Naive thymus-derived CD4-positive, alpha-beta T cell (primary cell): ENCODE results near the gene ARAF. TPM values are rescaled to one million over a fixed set of nuclear protein-coding genes. Genes with fewer than 3 reads are reported as not detected.
A peak's percentile ranks its signal among the peaks of the same experiment; 100 is the strongest.

ENCODE experiments used
- ATAC-seq: fragments of 150-1000 bp; cut with Tn5 transposase; 2 replicates; pipeline ENCODE4 v1.10.0; 2021; ENCODE audit warnings: mild to moderate bottlenecking, moderate library complexity
- CTCF ChIA-PET: fragments of 350-600 bp; sonication (Branson Sonifier 250); formaldehyde crosslinking; loops from one replicate; lab custom pipeline; 2021; ENCODE audit warnings: antibody characterized with exemption; lab: Charles Lee
- POLR2A ChIA-PET: fragments of 350-600 bp; sonication (Branson Sonifier 250); formaldehyde crosslinking; loops from one replicate; lab custom pipeline; 2021; ENCODE audit warnings: antibody characterized with exemption, inconsistent platforms; lab: Charles Lee
- DNase-seq, 9 donors: peaks; one replicate each; pipeline versions ENCODE4 v3.0.0 to v3.0.0-alpha.2; 2020 to 2022; ENCODE audit warnings: mixed read lengths in 1 of 9
- H3K27ac ChIP-seq: one replicate; pipeline ENCODE4 v1.7.0; 2013; ENCODE audit warnings: mild to moderate bottlenecking, low read depth, low read length, moderate library complexity
- H3K27me3 ChIP-seq, 2 donors: one replicate each; pipeline ENCODE4 v1.7.0; 2013; ENCODE audit warnings: low read length in 2 of 2, mild to moderate bottlenecking in 2 of 2, moderate library complexity in 2 of 2; ENCODE audit not compliant: control insufficient read depth in 2 of 2, insufficient read depth in 2 of 2
- H3K36me3 ChIP-seq, 3 experiments: 1 replicate in 2 of 3; 2 replicates in 1 of 3; pipeline ENCODE4 v1.7.0; 2013; ENCODE audit warnings: low read length in 3 of 3, mild to moderate bottlenecking in 3 of 3, moderate library complexity in 1 of 3; ENCODE audit not compliant: insufficient read depth in 3 of 3, control insufficient read depth in 2 of 3
- H3K4me1 ChIP-seq, 2 donors: one replicate each; pipeline ENCODE4 v1.7.0; 2013; ENCODE audit warnings: low read length in 2 of 2, mild to moderate bottlenecking in 2 of 2, moderate library complexity in 1 of 2; ENCODE audit not compliant: control insufficient read depth in 2 of 2, insufficient read depth in 2 of 2
- H3K4me3 ChIP-seq: 2 replicates; pipeline ENCODE4 v1.7.0; 2013; ENCODE audit warnings: mild to moderate bottlenecking, low read length
- H3K9me3 ChIP-seq, 3 experiments: 1 replicate in 2 of 3; 2 replicates in 1 of 3; pipeline ENCODE4 v1.7.0; 2013; ENCODE audit warnings: low read length in 3 of 3; ENCODE audit not compliant: control insufficient read depth in 2 of 3
- H3K27ac Mint-ChIP-seq, 9 donors: one replicate each; pipeline ENCODE4 v1.8.0; 2020 to 2022; ENCODE audit warnings: mixed read lengths in 9 of 9, mild to moderate bottlenecking in 8 of 9, moderate library complexity in 5 of 9, inconsistent platforms in 2 of 9
- H3K27me3 Mint-ChIP-seq, 5 donors: one replicate each; pipeline ENCODE4 v1.8.0; 2021 to 2022; ENCODE audit warnings: mixed read lengths in 5 of 5, mild to moderate bottlenecking in 1 of 5
- H3K36me3 Mint-ChIP-seq, 5 donors: one replicate each; pipeline ENCODE4 v1.8.0; 2020 to 2022; ENCODE audit warnings: mixed read lengths in 5 of 5, mild to moderate bottlenecking in 3 of 5, inconsistent platforms in 1 of 5
- H3K4me1 Mint-ChIP-seq, 7 donors: one replicate each; pipeline ENCODE4 v1.8.0; 2020 to 2022; ENCODE audit warnings: mixed read lengths in 7 of 7, mild to moderate bottlenecking in 3 of 7, inconsistent platforms in 1 of 7
- H3K4me3 Mint-ChIP-seq, 10 donors: one replicate each; pipeline ENCODE4 v1.8.0; 2020 to 2022; ENCODE audit warnings: mild to moderate bottlenecking in 10 of 10, mixed read lengths in 10 of 10, moderate library complexity in 6 of 10, inconsistent platforms in 2 of 10
- H3K9me3 Mint-ChIP-seq, 11 donors: one replicate each; pipeline ENCODE4 v1.8.0; 2020 to 2022; ENCODE audit warnings: mixed read lengths in 11 of 11, mild to moderate bottlenecking in 4 of 11, inconsistent platforms in 1 of 11, moderate library complexity in 1 of 11
- intact Hi-C, 2 donors: fragments of 100-400 bp; cut with micrococcal nuclease; formaldehyde crosslinking; loops; one replicate each; pipeline ENCODE4 v1.15.1; 2023
- polyA plus RNA-seq, 2 donors: library from polyadenylated mRNA; unstranded; fragments of 300-500 nt; fragmentation: Illumina TruSeq; gene quantifications; one replicate each; pipeline ENCODE4 v1.2.3, GENCODE V29; 2021
- total RNA-seq, 6 experiments: library from RNA in 5 of 6; stranded (reverse) in 5 of 6; gene quantifications; 1 replicate in 5 of 6; 2 replicates in 1 of 6; pipeline ENCODE4 v1.2.3 and lab custom pipeline; 2021 to 2026

Gene ARAF
- total and polyA plus RNA-seq, 7 experiments from 2014 or later, result 74.7 to 130 (median 106) TPM

DNA sequence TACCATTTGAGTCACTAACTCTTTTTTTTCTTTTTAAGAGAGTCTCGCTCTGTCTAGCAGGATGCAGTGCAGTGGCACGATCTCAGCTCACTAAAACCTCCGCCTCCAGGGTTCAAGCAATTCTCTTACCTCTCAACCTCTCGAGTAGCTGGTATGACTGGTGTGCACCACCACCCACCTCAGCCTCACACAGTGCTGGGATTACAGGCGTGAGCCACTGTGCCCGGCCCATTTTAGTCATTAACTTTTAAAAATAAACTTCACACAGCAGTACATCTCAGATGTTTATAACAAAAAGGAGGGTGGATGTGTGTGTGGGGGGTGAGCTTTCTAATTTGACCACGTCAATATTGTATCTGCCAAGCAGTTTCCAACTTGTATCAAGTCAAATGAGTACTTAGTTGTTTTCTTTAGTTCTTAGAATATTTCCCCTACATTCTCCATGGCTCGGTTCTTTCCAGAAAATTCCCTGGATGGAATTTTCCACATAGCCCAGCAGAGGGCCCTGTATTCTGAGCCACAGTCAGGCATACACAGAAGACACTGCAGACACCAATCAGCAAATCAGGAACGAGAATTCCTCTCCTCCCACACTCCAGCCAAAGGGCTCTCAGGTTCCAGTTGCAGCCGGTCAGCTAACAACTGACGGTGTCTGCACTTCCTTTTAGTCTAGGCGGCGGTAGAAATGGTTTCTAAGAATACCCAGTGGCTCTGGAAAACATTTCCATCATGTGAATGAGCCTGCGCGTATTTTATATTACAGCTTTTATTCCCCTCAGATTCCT, 20.1 kb upstream of the ARAF start:
- H3K27me3 ChIP-seq, result no peaks in the 10 kb centered on the region
- H3K4me1 ChIP-seq, result no peaks in the 10 kb centered on the region
- no peak for DNase-seq
- intact Hi-C loops, result loop anchor here in 1 of 2 donors (1.0 kb wide), 4 partner anchors 20 to 210 kb away; partner anchors contain the start of genes ARAF and CFP
- ChIA-PET POLR2A (interaction anchor here (0.9 kb wide), 1 partner anchor 103 kb away, joined by 4 read pairs; no protein-coding TSS in a partner anchor), CTCF (interaction anchor here (0.6 to 1.8 kb wide), 3 partner anchors 84 to 89 kb away, joined by 3 to 6 read pairs (median 3); no protein-coding TSS in a partner anchor)
- Mint-ChIP-seq H3K27me3 (no peaks in the 10 kb centered on the region), H3K4me1 (peaks cover 0 to 3% (median 0%) of the 10 kb centered on the region in 7 donors), H3K36me3 (no peaks in the 10 kb centered on the region), H3K9me3 (no peaks in the 10 kb centered on the region), H3K27ac (no peak overlapping the region), H3K4me3 (no peak overlapping the region)
- H3K9me3 ChIP-seq, result no peaks in the 10 kb centered on the region
- H3K4me3 ChIP-seq, result no peak overlapping the region
- no peaks in the 10 kb centered on the region for H3K36me3 ChIP-seq
- peak; percentile 61 for ATAC-seq
- H3K27ac ChIP-seq, result no peak overlapping the region

DNA sequence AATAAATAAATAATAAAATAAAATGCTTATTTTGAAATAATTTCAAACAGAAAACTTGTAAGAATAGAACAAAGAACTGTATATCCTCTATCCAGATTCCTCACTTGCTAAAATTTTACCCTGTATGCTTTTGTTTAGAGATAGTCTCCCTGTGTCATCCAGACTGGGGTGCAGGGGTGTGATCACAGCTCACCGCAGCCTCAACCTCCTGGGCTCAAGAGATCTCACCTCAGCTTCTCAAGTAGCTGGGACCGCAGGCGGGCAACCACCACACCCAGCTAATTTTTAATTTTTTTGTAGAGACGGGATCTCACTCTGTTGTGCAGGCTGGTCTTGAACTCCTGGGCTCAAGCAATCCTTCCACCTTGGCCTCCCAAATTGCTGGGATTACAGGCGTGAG, 17.5 kb upstream of the ARAF start:
- no peaks in the 10 kb centered on the region for H3K27me3 ChIP-seq
- Mint-ChIP-seq H3K4me3 (no peak overlapping the region), H3K9me3 (no peaks in the 10 kb centered on the region), H3K27ac (no peak overlapping the region), H3K36me3 (no peaks in the 10 kb centered on the region), H3K27me3 (no peaks in the 10 kb centered on the region), H3K4me1 (peaks cover 0 to 3% (median 0%) of the 10 kb centered on the region in 7 donors)
- ChIA-PET POLR2A (interaction anchor here (0.7 kb wide), 1 partner anchor 61 kb away, joined by 4 read pairs; no protein-coding TSS in a partner anchor), CTCF (no interaction called here)
- no peaks in the 10 kb centered on the region for H3K4me1 ChIP-seq
- no peak overlapping the region for H3K27ac ChIP-seq
- intact Hi-C loops, result no loop called here
- no peak overlapping the region for H3K4me3 ChIP-seq
- no peaks in the 10 kb centered on the region for H3K36me3 ChIP-seq
- H3K9me3 ChIP-seq, result no peaks in the 10 kb centered on the region
- ATAC-seq (no peak), DNase-seq (no peak)

DNA sequence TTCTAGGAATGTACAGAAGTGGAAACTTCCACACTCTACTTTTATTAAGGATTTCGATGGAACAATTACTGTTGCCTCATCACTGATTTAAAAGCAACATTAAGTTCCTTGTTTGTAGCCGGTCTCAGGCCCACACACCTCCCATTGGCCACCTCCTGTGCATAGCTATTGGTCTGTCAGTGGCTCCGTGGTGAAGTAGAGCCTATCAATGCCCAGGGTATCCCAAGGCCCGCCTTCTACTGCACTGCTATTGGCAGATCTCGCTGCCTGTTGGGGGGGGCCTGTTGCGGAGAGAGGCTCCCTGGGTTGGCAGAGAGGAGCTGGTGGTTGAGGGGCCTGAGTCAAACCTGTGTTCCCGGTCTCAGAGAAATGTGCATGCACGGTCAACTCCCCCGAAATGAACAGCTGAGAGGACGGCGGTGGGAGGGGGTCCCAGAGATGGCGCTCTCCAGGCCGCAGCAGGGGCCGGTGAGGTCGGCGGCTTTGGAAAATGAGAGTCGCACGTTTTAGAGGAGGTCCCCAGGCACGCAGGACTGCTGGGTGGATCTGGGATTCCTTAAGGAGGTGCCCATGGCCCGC, 4.9 kb upstream of the ARAF start:
- ChIA-PET POLR2A (interaction anchor here (0.5 to 2.2 kb wide), 16 partner anchors 13 to 411 kb away, joined by 3 to 11 read pairs (median 4); partner anchors contain the start of genes CFP, ELK1, NDUFB11 and RBM10), CTCF (interaction anchor here (0.6 kb wide), 1 partner anchor 88 kb away, joined by 3 read pairs; no protein-coding TSS in a partner anchor)
- no peaks in the 10 kb centered on the region for H3K36me3 Mint-ChIP-seq
- H3K36me3 ChIP-seq, result no peaks in the 10 kb centered on the region
- no peaks in the 10 kb centered on the region for H3K4me1 ChIP-seq
- ATAC-seq, result peak; percentile 92
- H3K9me3 Mint-ChIP-seq, result peaks cover 0 to 3% (median 0%) of the 10 kb centered on the region in 11 donors
- peak overlapping the region; percentile 90 to 100 (median 95) for H3K27ac Mint-ChIP-seq
- H3K9me3 ChIP-seq, result no peaks in the 10 kb centered on the region
- peak overlapping the region; percentile 55 for H3K4me3 ChIP-seq
- H3K27me3 Mint-ChIP-seq, result no peaks in the 10 kb centered on the region
- DNase-seq, result peak; percentile 47 to 89 (median 84)
- no peaks in the 10 kb centered on the region for H3K27me3 ChIP-seq
- peak overlapping the region; percentile 82 for H3K27ac ChIP-seq
- peaks cover 6 to 28% (median 24%) of the 10 kb centered on the region in 7 donors for H3K4me1 Mint-ChIP-seq
- intact Hi-C loops, result loop anchor here (1.0 kb wide), 3 partner anchors 64 to 102 kb away; partner anchors contain the start of gene ELK1 (in 1 of the 2)
- H3K4me3 Mint-ChIP-seq, result peak overlapping the region; percentile 83 to 97 (median 94)

DNA sequence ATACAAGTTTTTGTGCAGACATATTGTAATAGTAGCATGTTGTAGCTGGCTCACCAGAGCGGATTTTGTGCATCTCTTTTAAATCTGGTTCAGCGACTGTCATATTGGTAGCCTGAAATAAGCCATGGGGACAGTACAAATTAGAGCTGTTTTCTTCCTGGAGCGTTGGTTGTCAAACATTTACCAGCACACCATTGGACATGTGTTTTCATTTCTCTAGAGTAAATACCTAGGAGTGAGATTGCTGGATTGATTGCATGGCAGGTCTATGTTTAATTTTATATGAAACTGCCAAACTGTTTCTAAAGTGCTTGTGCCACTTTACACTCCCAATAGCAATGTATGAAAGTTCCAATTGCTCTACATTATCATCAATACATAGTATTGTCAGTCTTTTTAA, 2.6 kb upstream of the ARAF start:
- H3K36me3 ChIP-seq, result peaks cover 0 to 9% (median 6%) of the 10 kb centered on the region in 3 experiments
- peaks cover 9 to 15% of the 10 kb centered on the region in 2 donors for H3K4me1 ChIP-seq
- peaks cover 0 to 3% (median 2%) of the 10 kb centered on the region in 5 donors for H3K36me3 Mint-ChIP-seq
- intact Hi-C loops, result no loop called here
- H3K27me3 Mint-ChIP-seq, result no peaks in the 10 kb centered on the region
- H3K4me3 ChIP-seq, result no peak overlapping the region
- H3K9me3 Mint-ChIP-seq, result peaks cover 0 to 5% (median 0%) of the 10 kb centered on the region in 11 donors
- ChIA-PET CTCF (no interaction called here), POLR2A (interaction anchor here (1.0 kb wide), 1 partner anchor 10 kb away, joined by 3 read pairs; no protein-coding TSS in a partner anchor)
- H3K9me3 ChIP-seq, result no peaks in the 10 kb centered on the region
- H3K27ac ChIP-seq, result no peak overlapping the region
- no peak overlapping the region for H3K27ac Mint-ChIP-seq
- ATAC-seq (no peak), DNase-seq (no peak)
- peak overlapping the region in 2 of 10 donors; percentile 1 to 12 for H3K4me3 Mint-ChIP-seq
- H3K27me3 ChIP-seq, result no peaks in the 10 kb centered on the region
- H3K4me1 Mint-ChIP-seq, result peaks cover 9 to 42% (median 35%) of the 10 kb centered on the region in 7 donors

DNA sequence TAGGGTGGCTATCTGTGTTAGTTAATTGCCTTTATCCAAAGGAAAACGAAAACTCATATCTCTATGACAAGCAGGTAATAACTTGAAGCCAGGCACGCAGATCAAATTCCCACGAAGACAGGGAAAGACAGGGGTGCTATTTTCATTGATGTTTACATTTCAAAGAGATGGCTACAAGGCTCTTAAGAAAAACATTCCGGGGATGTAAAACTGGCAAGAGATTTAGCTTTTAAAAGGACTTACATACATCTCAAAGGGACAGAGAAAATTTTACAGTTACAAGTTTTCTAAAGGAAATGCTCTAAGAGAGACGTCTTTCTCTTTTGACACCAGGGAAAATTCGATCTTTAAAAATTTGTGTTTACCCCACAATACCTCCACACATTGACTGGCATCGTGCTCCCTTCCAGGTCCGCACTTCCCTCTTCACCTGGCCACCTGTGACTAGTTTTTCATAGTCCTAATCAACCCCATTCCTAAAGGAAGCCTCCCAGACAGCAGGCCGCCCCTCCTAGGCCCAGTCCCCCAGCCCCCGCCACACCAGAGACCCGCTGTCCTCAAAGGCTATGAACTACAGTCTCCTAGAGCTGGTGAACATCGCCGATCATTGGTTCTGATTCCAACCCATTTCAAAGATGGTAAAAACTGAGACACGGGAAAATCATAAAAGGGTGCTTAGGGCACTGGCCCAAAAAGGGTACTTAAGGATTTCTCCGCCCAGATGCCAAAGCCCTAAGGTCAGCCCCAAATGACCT, 649 bp upstream of the ARAF start:
- peaks cover 0 to 5% (median 0%) of the 10 kb centered on the region in 11 donors for H3K9me3 Mint-ChIP-seq
- intact Hi-C loops, result loop anchor here (2.0 to 5.0 kb wide), 8 partner anchors 192 to 1337 kb away; partner anchors contain the start of genes ZNF81 (in 2 of the 2), PQBP1 (in 1 of the 2), TIMM17B (in 1 of the 2) and USP11 (in 1 of the 2)
- POLR2A ChIA-PET, result interaction anchor here (0.7 to 1.4 kb wide), 3 partner anchors 10 to 327 kb away, joined by 3 to 4 read pairs (median 3); no protein-coding TSS in a partner anchor

More for the DNA sequence above, 649 bp upstream of the ARAF start:
- Histone ChIP-seq H3K9me3 (no peaks in the 10 kb centered on the region), H3K27ac (peak overlapping the region; percentile 92), H3K27me3 (no peaks in the 10 kb centered on the region), H3K36me3 (peaks cover 8 to 28% (median 16%) of the 10 kb centered on the region in 3 experiments), H3K4me3 (peak overlapping the region; percentile 92), H3K4me1 (peaks cover 10 to 18% of the 10 kb centered on the region in 2 donors)
- Mint-ChIP-seq H3K4me3 (peak overlapping the region; percentile 85 to 98 (median 92)), H3K27me3 (no peaks in the 10 kb centered on the region), H3K4me1 (peaks cover 12 to 61% (median 46%) of the 10 kb centered on the region in 7 donors), H3K27ac (peak overlapping the region; percentile 96 to 100 (median 97)), H3K36me3 (peaks cover 0 to 11% (median 10%) of the 10 kb centered on the region in 5 donors)
- CTCF ChIA-PET, result no interaction called here
- no peak for ATAC-seq
- no peak for DNase-seq
